Lower leg skin (tissue), 3 donors: Measurements from ENCODE around the gene MSMP.

ENCODE experiments used
- POLR2A ChIP-seq, 2 donors: fragments of 450-650 bp; IDR thresholded peaks; one replicate each; pipeline ENCODE4 v1.6.1; 2016 to 2017; ENCODE audit warnings: antibody characterized with exemption in 2 of 2, mild to moderate bottlenecking in 1 of 2, moderate library complexity in 1 of 2
- TF ChIP-seq, protein P1 (sequence below), 3 donors: fragments of 450-650 bp; IDR thresholded peaks; one replicate each; pipeline ENCODE4 v1.5.1; 2016; ENCODE audit warnings: antibody characterized with exemption in 3 of 3, mild to moderate bottlenecking in 3 of 3, moderate library complexity in 2 of 3

DNA sequence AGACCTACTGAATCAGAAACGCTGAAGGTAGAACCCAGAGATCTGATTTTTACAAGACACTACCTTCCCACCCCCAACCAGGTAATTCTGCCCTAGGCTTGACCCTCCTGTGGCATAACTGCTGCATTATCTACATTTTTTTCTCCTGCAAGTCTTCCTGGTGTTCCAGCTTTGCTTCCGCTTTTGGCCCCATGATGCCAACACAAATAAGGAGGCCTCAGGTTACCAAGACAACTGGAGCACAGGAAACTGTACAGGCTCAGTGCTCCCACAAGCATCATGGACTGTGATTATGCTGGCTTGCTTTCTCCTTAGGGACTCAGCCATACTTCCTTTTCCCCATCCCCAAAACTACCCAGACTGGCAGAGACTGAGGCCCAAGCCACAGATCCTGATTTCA is 6.6 kb upstream of the MSMP start:
- TF ChIP-seq, protein P1, sequence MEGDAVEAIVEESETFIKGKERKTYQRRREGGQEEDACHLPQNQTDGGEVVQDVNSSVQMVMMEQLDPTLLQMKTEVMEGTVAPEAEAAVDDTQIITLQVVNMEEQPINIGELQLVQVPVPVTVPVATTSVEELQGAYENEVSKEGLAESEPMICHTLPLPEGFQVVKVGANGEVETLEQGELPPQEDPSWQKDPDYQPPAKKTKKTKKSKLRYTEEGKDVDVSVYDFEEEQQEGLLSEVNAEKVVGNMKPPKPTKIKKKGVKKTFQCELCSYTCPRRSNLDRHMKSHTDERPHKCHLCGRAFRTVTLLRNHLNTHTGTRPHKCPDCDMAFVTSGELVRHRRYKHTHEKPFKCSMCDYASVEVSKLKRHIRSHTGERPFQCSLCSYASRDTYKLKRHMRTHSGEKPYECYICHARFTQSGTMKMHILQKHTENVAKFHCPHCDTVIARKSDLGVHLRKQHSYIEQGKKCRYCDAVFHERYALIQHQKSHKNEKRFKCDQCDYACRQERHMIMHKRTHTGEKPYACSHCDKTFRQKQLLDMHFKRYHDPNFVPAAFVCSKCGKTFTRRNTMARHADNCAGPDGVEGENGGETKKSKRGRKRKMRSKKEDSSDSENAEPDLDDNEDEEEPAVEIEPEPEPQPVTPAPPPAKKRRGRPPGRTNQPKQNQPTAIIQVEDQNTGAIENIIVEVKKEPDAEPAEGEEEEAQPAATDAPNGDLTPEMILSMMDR (IDR thresholded peaks at IDR 0.05) = no peak
- TF ChIP-seq POLR2A (IDR thresholded peaks at IDR 0.05) = no peak
